EH (cell line): ENCODE data around the gene ACYP2.
"Not testable (repeated sequence)": the region's sequence is repeated elsewhere in the genome, so short reads cannot be mapped to it uniquely, and the experiment has no call there.

Source experiments
- DNase-seq: peaks from one replicate; pipeline ENCODE4 v3.0.0-alpha.2; 2015; ENCODE audit warnings: low read depth

ACYP2 gene

GRCh38 chr2:54224997-54225396 lies 109.6 kb downstream of the ACYP2 start:
- no peak for DNase-seq

GRCh38 chr2:54226260-54226659 lies 110.8 kb downstream of the ACYP2 start:
- no peak for DNase-seq

GRCh38 chr2:54227798-54228197 lies 112.4 kb downstream of the ACYP2 start:
- no peak for DNase-seq

GRCh38 chr2:54228945-54229344 lies 113.5 kb downstream of the ACYP2 start:
- DNase-seq, result no peak

GRCh38 chr2:54233832-54234649 lies 118.6 kb downstream of the ACYP2 start:
- DNase-seq, result no peak

- no peak for DNase-seq
Measured at GRCh38 chr2:54237428-54237827, 122.0 kb downstream of the ACYP2 start.

- DNase-seq, result peak; percentile 93
Measured at GRCh38 chr2:54239427-54239826, 124.0 kb downstream of the ACYP2 start.

GRCh38 chr2:54240515-54241469 lies 125.4 kb downstream of the ACYP2 start:
- DNase-seq, result peak; percentile 66

GRCh38 chr2:54247115-54247514 lies 131.7 kb downstream of the ACYP2 start:
- no peak for DNase-seq

GRCh38 chr2:54249629-54250028 lies 134.2 kb downstream of the ACYP2 start:
- no peak for DNase-seq

GRCh38 chr2:54254180-54254579 lies 138.8 kb downstream of the ACYP2 start:
- DNase-seq, result no peak

- no peak for DNase-seq
Measured at GRCh38 chr2:54255230-54256090, 140.0 kb downstream of the ACYP2 start.

- DNase-seq, result no peak
Measured at GRCh38 chr2:54256091-54256694, 140.8 kb downstream of the ACYP2 start, which contains the start of gene TSPYL6. Gene TSPYL6, minus strand, starts transcription at chr2:54256229. Its CDS starts 78 bp downstream, at chr2:54256151.

- peak; percentile 55 for DNase-seq
Measured at GRCh38 chr2:54258166-54258565, 142.8 kb downstream of the ACYP2 start.

- peak; percentile 16 for DNase-seq
Measured at GRCh38 chr2:54259413-54260240, 144.2 kb downstream of the ACYP2 start.

GRCh38 chr2:54260241-54260595 lies 144.8 kb downstream of the ACYP2 start:
- no peak for DNase-seq

GRCh38 chr2:54261537-54261936 lies 146.1 kb downstream of the ACYP2 start:
- DNase-seq, result no peak

GRCh38 chr2:54262015-54262765 lies 146.8 kb downstream of the ACYP2 start:
- no peak for DNase-seq

- not testable (repeated sequence) for DNase-seq
Measured at GRCh38 chr2:54265081-54265480, 149.7 kb downstream of the ACYP2 start.

- DNase-seq, result no peak
Measured at GRCh38 chr2:54267577-54267976, 152.2 kb downstream of the ACYP2 start.
